ENCODE results near the gene BCKDK.
A peak's percentile ranks its signal among the peaks of the same experiment; 100 is the strongest.

The BCKDK gene

GRCh38 chr16:31108035-31108793, at the start of gene BCKDK:
TSS of gene BCKDK (plus strand) at chr16:31108386. CDS start at chr16:31109224, 838 bp downstream.
- DNase-seq (ENCODE audit: low read depth in 2 of 2): peak; percentile 54 to 69

- DNase-seq (ENCODE audit: low read depth in 2 of 2): no peak
These were observed 46.9 kb upstream of the BCKDK start for GRCh38 chr16:31061126-31061812.

- DNase-seq (ENCODE audit: low read depth in 2 of 2): no peak
These were observed 46.3 kb upstream of the BCKDK start for GRCh38 chr16:31061813-31062440.

GRCh38 chr16:31063495-31063842, 44.7 kb upstream of the BCKDK start:
- DNase-seq (ENCODE audit: low read depth in 2 of 2): no peak

- DNase-seq (ENCODE audit: low read depth in 2 of 2): no peak
These were observed 44.2 kb upstream of the BCKDK start for GRCh38 chr16:31063843-31064611.

GRCh38 chr16:31064882-31065461, 43.2 kb upstream of the BCKDK start:
- no peak for DNase-seq (ENCODE audit: low read depth in 2 of 2)

GRCh38 chr16:31067342-31067741, 40.8 kb upstream of the BCKDK start:
- no peak for DNase-seq (ENCODE audit: low read depth in 2 of 2)

- DNase-seq (ENCODE audit: low read depth in 2 of 2): no peak
These were observed 36.3 kb upstream of the BCKDK start for GRCh38 chr16:31071861-31072260.

GRCh38 chr16:31072540-31073141, 35.5 kb upstream of the BCKDK start:
- DNase-seq (ENCODE audit: low read depth in 2 of 2): no peak

GRCh38 chr16:31073142-31073969, 34.8 kb upstream of the BCKDK start:
- peak; percentile 71 to 88 for DNase-seq (ENCODE audit: low read depth in 2 of 2)

- peak; percentile 89 to 94 for DNase-seq (ENCODE audit: low read depth in 2 of 2)
These were observed 34.0 kb upstream of the BCKDK start, which contains the start of the genes ZNF646 and ZNF668 for GRCh38 chr16:31073970-31074813. TSS of gene ZNF646 (plus strand) at chr16:31074422. CDS start at chr16:31076325, 1,903 bp downstream. TSS of gene ZNF668 (minus strand) at chr16:31074240. CDS start at chr16:31064459, 9,781 bp downstream.

GRCh38 chr16:31074814-31075183, 33.4 kb upstream of the BCKDK start:
- DNase-seq (ENCODE audit: low read depth in 2 of 2): no peak

GRCh38 chr16:31076319-31076718, 31.9 kb upstream of the BCKDK start:
- no peak for DNase-seq (ENCODE audit: low read depth in 2 of 2)

- no peak for DNase-seq (ENCODE audit: low read depth in 2 of 2)
These were observed 31.2 kb upstream of the BCKDK start for GRCh38 chr16:31077024-31077423.

- DNase-seq (ENCODE audit: low read depth in 2 of 2): no peak
These were observed 30.4 kb upstream of the BCKDK start for GRCh38 chr16:31077592-31078396.

- no peak for DNase-seq (ENCODE audit: low read depth in 2 of 2)
These were observed 29.4 kb upstream of the BCKDK start for GRCh38 chr16:31078597-31079341.

GRCh38 chr16:31079342-31079944, 28.7 kb upstream of the BCKDK start:
- no peak for DNase-seq (ENCODE audit: low read depth in 2 of 2)
